Testis (tissue), 3 donors: ENCODE data around the gene GATA5. TPM values are rescaled to one million over a fixed set of nuclear protein-coding genes. Genes with fewer than 3 reads are reported as not detected.

Experiments
- DNase-seq: peaks from one replicate; pipeline ENCODE4 v3.0.0-alpha.2; 2019
- H3K27ac ChIP-seq, 2 donors: fragments of 200-600 bp; sonication (generic); one replicate each; pipeline ENCODE4 v1.5.1; 2019
- H3K27me3 ChIP-seq: fragments of 200-600 bp; sonication (generic); one replicate; pipeline ENCODE4 v1.5.1; 2019
- H3K36me3 ChIP-seq: fragments of 200-600 bp; sonication (generic); one replicate; pipeline ENCODE4 v1.5.1; 2017; ENCODE audit warnings: low read depth; ENCODE audit errors: missing control alignments
- H3K4me1 ChIP-seq: fragments of 200-600 bp; sonication (generic); one replicate; pipeline ENCODE4 v1.5.1; 2019
- H3K4me3 ChIP-seq, 2 donors: fragments of 200-600 bp; sonication (generic); one replicate each; pipeline ENCODE4 v1.5.1; 2017 to 2019
- H3K9me3 ChIP-seq: fragments of 200-600 bp; sonication (generic); one replicate; pipeline ENCODE4 v1.5.1; 2017
- POLR2A ChIP-seq: fragments of 450-650 bp; IDR thresholded peaks from one replicate; pipeline ENCODE4 v1.6.1; 2017; ENCODE audit warnings: antibody characterized with exemption, mild to moderate bottlenecking, moderate library complexity
- WGBS, 2 donors: methylation state at CpG; one replicate each; pipeline ENCODE4 v1.1.5; 2018; 5-methylcytosine and 5-hydroxymethylcytosine counted together
- intact Hi-C: fragments of 100-400 bp; cut with DNase I; formaldehyde crosslinking; loops from one replicate; pipeline ENCODE4 v1.15.1; 2023; ENCODE audit warnings: low total_unique reads
- polyA plus RNA-seq: library from polyadenylated mRNA; stranded (reverse); fragments of 350-450 nt; fragmentation: Illumina TruSeq; extraction: RNeasy Lipid Tissue Mini Kit (QIAGEN cat#74804); gene quantifications from one replicate; pipeline ENCODE4 v1.2.3, GENCODE V29; 2014; ENCODE audit warnings: low read depth, low replicate concordance; ENCODE audit not compliant: insufficient read depth
- total RNA-seq, 2 donors: library from RNA; depleted of rRNA; stranded (reverse); fragments of >200 nt; gene quantifications; one replicate each; pipeline ENCODE4 v1.2.3, GENCODE V29; 2016
- TF ChIP-seq, protein P1 (sequence below), 3 experiments: fragments of 450-650 bp in 2 of 3; fragments of 200-600 bp in 1 of 3; sonication (generic) in 1 of 3; IDR thresholded peaks; one replicate each; pipeline ENCODE4 v1.5.1; 2016 to 2019; ENCODE audit warnings: antibody characterized with exemption in 3 of 3, mild to moderate bottlenecking in 2 of 3, moderate library complexity in 1 of 3

The GATA5 gene
- total and polyA plus RNA-seq, 3 donors from 2014 or later, result 19.0 to 70.6 (median 54.5) TPM

DNA sequence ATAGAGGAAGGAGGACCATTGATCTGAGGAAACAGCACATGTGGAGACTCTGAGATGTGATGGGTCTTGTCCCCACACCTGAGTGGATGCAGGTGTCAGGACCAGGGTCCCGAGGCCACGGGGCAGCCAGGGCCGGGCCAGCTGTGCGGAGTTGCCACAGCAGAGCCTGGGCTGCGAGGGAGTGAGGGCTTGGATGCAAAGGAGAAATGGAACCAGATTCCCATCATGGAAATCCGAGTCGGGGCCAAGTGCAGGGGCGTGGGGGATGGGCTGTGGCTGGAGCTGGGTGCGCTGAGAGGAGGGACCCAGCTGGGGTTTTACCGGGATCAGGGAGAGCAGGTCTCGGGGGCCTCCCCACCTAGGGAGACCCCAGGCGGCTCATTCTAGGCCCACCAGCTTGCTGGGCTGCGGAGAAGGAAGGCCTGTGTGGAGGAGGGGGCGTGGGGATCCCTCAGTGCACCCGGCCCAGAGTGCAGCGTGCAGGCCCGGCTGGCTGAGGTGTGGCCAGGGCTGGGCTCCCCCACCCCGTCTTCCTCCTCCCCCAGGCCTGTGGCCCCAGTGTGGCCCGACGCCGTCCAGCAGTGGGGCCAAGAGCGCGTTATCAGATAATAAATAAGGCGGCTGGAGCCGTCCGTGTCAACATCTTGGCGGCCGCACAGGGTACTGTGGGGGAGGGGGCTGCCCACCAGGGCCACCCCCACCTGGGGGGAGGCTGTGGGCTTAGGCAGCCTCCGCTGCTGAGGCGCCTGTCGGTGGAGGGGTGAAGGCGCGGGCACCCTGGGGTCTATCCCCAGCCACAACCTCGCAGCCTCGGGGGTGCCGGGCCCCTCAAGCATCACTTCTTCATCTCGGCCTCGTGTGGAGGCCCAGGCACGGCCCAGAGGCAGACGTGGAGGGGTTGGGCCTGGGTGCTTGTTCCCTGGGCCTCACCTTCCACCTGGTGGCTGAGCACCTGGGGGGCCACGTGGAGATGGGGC is 17.2 kb downstream of the GATA5 start:
- Histone ChIP-seq H3K27me3 (no peaks in the 10 kb centered on the region), H3K4me1 (peaks cover 8% of the 10 kb centered on the region), H3K27ac (no peak overlapping the region), H3K4me3 (no peak overlapping the region), H3K36me3 (no peaks in the 10 kb centered on the region), H3K9me3 (no peaks in the 10 kb centered on the region)
- TF ChIP-seq POLR2A, result no peak
- TF ChIP-seq, protein P1, sequence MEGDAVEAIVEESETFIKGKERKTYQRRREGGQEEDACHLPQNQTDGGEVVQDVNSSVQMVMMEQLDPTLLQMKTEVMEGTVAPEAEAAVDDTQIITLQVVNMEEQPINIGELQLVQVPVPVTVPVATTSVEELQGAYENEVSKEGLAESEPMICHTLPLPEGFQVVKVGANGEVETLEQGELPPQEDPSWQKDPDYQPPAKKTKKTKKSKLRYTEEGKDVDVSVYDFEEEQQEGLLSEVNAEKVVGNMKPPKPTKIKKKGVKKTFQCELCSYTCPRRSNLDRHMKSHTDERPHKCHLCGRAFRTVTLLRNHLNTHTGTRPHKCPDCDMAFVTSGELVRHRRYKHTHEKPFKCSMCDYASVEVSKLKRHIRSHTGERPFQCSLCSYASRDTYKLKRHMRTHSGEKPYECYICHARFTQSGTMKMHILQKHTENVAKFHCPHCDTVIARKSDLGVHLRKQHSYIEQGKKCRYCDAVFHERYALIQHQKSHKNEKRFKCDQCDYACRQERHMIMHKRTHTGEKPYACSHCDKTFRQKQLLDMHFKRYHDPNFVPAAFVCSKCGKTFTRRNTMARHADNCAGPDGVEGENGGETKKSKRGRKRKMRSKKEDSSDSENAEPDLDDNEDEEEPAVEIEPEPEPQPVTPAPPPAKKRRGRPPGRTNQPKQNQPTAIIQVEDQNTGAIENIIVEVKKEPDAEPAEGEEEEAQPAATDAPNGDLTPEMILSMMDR (IDR thresholded peaks at IDR 0.05), result no peak
- DNase-seq, result no peak
- intact Hi-C loops, result no loop called here
- WGBS, 2 donors, result 57 to 81% methylated on average over 19 to 39 of the region's 41 CpGs

DNA sequence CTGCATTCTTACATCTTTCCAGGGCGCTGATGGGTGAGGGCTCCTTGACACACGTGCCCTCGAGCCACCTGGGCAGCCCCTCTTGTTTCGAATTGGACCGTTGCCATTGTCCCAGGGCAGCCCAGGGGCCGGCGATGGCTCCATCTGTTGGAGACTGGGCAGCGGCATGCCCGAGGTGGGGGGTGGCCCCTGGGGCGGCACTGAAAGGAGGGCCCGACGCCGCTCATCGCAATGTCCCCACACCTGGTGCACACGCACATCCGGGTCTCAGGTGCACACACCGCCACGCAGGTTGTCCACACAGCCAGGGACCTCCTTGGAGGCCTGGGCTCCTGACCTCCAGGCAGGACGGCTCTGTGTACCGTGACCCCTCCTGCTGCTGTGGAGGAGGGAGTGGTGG is 18.0 kb downstream of the GATA5 start:
- no peak overlapping the region for H3K27ac ChIP-seq
- H3K4me3 ChIP-seq, result no peak overlapping the region

DNA sequence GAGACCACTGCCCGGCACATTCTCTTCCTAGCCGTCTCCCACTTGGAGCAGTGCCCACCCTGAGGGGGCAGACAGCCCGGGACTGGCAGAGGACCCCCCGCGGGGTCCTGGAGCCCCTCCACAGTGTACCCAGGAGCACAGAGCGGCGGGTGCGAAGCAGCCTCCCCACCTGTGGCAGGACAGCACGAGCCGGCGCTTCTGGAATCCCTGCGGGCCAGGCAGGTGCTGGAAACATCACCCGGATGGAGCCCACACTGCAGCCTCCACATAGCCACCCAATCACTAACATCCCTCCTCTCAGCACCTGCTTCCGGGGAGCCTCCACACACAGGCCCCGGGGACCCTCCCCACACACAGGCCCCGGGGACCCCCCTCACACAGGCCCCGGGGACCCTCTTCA is 18.7 kb downstream of the GATA5 start:
- TF ChIP-seq, protein P1 (IDR thresholded peaks at IDR 0.05), result no peak
- TF ChIP-seq POLR2A, result no peak
- intact Hi-C loops, result no loop called here
- no peak for DNase-seq
- H3K4me1 ChIP-seq, result peaks cover 8% of the 10 kb centered on the region
- H3K27ac ChIP-seq, result no peak overlapping the region
- no peaks in the 10 kb centered on the region for H3K9me3 ChIP-seq
- 92 to 95% methylated on average over 7 to 17 of the region's 17 CpGs for WGBS, 2 donors
- H3K36me3 ChIP-seq, result no peaks in the 10 kb centered on the region
- H3K4me3 ChIP-seq, result no peak overlapping the region
- no peaks in the 10 kb centered on the region for H3K27me3 ChIP-seq

More for the DNA sequence above, 18.0 kb downstream of the GATA5 start:
- 84 to 90% methylated on average over 9 to 20 of the region's 20 CpGs for WGBS, 2 donors
- no peaks in the 10 kb centered on the region for H3K9me3 ChIP-seq
- TF ChIP-seq POLR2A, result no peak
- TF ChIP-seq, protein P1 (IDR thresholded peaks at IDR 0.05), result no peak
- H3K4me1 ChIP-seq, result peaks cover 8% of the 10 kb centered on the region
- no peaks in the 10 kb centered on the region for H3K36me3 ChIP-seq
- no peaks in the 10 kb centered on the region for H3K27me3 ChIP-seq
- intact Hi-C loops, result no loop called here
- no peak for DNase-seq

DNA sequence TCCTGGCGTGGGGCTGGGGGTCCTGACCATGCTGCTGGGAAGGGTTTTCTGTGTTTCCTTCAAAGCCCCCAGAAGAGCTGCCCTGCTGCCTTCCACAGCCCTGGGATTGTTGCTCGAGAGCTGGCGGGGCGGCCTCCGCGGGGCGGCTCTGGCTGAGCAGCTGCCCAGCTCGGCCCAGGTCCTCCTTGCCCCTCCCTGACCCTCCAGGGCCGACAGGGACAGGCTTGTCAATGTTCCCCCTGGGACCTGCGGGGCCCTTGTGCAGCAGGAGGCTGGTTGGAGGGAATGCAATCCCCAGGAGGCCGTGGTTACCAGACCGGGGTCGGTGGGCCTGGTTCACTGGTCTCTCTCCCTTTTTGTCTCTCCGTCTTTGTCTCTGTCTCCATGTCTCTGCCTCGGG is 19.9 kb downstream of the GATA5 start:
- H3K4me1 ChIP-seq, result peaks cover 8% of the 10 kb centered on the region
- no peaks in the 10 kb centered on the region for H3K27me3 ChIP-seq
- H3K36me3 ChIP-seq, result no peaks in the 10 kb centered on the region
- no peak overlapping the region for H3K4me3 ChIP-seq
- no peak for DNase-seq
- no peaks in the 10 kb centered on the region for H3K9me3 ChIP-seq
- no peak overlapping the region for H3K27ac ChIP-seq
- intact Hi-C loops, result no loop called here
- 82 to 98% methylated on average over 5 to 15 of the region's 15 CpGs for WGBS, 2 donors
- TF ChIP-seq, protein P1 (IDR thresholded peaks at IDR 0.05), result no peak
- TF ChIP-seq POLR2A, result no peak
